ENCODE results near the gene WASF3.

- TF ChIP-seq CTCF (IDR thresholded peaks at IDR 0.05) (no peak), POLR2A (IDR thresholded peaks at IDR 0.05) (no peak)
These were observed 6.2 kb downstream of the WASF3 start for GRCh38 chr13:26563713-26564112.
